GM12874 (cell line): ENCODE data around the gene CNOT4.

ENCODE experiments used
- TF ChIP-seq, protein P1 (sequence below): IDR thresholded peaks from 2 replicates; pipeline ENCODE4 v1.5.1; 2011; ENCODE audit warnings: low read depth, mild to moderate bottlenecking, control low read depth, low read length, moderate library complexity; ENCODE audit not compliant: insufficient read depth

CNOT4 gene

DNA sequence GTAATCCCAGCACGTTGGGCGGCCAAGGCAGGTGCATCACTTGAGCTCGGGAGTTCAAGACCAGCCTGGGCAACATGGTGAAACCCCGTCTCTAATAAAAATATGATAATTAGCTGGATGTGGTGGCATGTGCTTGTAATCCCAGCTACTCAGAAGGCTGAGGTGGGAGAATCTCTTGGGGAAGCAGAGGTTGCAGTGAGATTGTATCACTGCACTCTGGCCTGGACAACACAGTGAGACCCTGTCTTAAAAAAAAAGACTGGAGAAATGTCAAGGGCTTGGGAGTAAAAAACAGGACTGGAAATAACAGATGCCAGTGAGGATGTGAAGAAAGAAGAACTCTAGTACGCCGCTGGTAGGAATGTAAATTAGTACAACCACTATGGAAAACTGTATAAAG lies 31.1 kb upstream of the CNOT4 start:
- TF ChIP-seq, protein P1, sequence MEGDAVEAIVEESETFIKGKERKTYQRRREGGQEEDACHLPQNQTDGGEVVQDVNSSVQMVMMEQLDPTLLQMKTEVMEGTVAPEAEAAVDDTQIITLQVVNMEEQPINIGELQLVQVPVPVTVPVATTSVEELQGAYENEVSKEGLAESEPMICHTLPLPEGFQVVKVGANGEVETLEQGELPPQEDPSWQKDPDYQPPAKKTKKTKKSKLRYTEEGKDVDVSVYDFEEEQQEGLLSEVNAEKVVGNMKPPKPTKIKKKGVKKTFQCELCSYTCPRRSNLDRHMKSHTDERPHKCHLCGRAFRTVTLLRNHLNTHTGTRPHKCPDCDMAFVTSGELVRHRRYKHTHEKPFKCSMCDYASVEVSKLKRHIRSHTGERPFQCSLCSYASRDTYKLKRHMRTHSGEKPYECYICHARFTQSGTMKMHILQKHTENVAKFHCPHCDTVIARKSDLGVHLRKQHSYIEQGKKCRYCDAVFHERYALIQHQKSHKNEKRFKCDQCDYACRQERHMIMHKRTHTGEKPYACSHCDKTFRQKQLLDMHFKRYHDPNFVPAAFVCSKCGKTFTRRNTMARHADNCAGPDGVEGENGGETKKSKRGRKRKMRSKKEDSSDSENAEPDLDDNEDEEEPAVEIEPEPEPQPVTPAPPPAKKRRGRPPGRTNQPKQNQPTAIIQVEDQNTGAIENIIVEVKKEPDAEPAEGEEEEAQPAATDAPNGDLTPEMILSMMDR, result no peak

DNA sequence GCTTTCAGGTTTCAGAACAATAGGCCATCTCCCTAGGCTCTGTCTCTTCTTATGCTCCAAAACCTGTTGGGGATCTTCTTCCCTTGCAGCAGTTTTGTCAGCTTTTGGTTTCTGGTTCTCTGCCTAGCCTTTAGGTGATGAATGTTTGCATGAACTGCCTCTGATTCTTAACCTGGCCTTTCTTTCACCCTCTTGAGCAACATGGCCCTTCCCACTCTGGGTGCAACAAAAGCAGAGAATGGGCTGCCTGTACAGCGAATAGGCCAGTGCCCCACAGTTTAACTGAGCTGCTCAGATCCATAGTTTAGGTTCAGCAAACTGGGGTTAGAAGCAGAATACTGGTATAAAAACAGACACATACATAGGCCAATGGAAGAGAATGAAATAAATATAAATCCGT lies 29.7 kb upstream of the CNOT4 start:
- TF ChIP-seq, protein P1, result no peak

DNA sequence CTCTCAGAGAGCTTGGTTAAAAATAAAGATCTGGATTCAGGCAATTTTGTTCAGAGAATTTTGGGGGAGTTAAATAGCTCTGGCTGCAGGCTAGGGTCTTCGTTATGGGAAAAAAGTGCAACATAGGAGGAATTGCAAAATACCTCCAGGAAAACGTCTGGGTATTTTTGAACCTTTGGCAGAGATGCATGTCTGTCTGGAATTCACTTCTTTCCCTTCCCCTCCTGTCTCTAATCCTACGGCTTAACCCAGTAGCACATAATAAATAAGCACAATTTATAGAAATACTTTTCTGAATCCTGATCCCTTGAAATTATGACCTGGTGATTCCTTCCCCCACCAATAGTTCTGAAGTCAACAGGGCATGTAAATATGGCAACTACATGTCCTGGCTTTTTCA lies 28.5 kb upstream of the CNOT4 start:
- TF ChIP-seq, protein P1, result no peak

DNA sequence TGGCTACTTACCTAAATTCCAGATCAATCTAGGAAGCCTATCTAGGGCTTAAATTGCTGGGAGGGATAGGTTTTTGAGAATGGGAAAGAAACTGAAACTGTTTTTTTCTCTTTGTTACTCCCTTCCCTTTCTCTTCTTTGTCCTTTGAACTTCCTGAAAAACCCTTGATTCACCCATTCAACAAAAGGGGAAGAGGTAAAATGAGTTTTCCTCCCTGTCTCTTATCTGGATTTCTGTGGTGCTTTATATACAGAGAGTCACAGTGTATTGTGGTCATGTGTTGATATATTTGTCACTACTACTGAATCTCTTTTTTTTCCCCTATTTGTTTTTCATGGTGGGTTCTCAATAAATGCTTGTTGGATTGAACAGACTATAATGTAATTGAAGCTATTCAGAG lies 28.0 kb upstream of the CNOT4 start:
- TF ChIP-seq, protein P1, result no peak

DNA sequence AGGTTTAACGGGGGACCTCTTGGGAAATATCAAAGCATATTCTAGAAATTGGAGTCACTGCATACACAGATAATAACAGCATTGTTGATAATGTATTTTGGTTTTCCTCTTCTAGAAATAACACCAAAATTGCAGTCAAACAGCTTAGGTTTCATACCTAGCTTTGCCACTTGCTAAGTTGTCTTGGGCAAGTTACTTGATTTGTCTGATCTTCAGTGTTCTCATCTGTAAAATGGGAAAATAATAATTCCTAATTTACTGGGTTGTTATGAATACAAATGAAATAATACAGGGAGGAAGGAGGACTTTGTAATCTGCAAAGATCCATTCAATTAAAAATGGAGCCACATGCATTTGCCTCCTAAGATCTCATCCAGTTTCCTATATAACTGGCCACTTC lies 27.6 kb upstream of the CNOT4 start:
- TF ChIP-seq, protein P1, result no peak

DNA sequence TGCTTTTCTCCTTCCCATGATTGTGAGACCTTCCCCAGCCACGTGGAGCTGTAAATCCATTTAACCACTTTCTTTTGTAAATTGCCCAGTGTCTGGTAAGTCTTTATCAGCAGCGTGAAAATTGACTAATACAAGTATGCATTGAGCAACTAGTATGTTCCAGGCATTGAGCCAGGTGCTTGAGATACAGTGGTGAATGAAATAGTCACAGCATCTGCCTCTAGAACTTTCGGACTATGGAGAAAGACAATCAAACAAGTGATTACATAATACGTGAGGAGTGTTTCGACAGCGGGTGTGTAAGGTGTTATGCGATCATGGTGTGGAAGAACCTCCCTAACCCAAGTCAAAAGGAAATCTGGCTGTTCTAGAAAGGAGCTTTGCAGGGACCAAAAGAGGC lies 26.2 kb upstream of the CNOT4 start:
- TF ChIP-seq, protein P1, result no peak

DNA sequence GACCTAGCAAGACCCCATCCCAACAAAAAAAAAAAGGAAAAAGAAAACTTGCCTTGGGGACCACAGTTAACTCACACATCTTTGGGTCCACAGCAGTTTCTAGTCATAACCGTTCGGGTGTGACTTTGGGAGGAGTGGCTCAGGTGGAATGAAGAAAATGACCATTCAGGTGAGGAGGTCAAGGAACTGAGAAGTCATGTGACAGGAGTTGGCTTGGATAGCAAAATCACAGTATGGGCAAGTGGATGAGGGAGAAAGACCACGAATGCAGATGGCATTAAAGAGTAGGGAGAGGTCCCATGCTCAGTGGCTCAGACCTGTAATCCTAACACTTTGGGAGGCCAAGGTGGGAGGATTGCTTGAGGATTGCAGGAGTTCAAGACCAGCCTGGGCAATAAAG lies 17.1 kb upstream of the CNOT4 start:
- TF ChIP-seq, protein P1, result no peak

DNA sequence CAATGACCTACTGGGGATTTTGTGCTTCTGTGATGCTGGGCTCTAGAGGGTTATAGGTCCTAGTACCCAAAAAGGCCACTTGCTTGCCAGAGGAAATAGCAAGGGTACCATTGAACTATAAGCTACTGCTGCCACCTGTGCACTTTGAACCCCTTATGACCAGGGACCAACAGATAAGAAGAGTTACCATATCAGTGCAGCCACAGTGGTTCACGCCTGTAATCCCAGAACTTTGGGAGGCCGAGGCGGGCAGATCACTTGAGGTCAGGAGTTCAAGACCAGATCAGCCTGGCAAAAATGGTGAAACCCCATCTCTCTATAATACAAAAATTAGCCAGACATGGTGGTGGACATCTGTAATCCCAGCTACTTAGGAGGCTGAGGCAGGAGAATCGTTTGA lies 15.5 kb upstream of the CNOT4 start:
- TF ChIP-seq, protein P1, result no peak
